Heart left ventricle (tissue), 13 donors: ENCODE data around the gene ZNF613.

Experiments used
- POLR2A ChIP-seq, 2 donors: fragments of 450-650 bp; IDR thresholded peaks; one replicate each; pipeline ENCODE4 v1.6.1; 2017; ENCODE audit warnings: antibody characterized with exemption in 2 of 2, mild to moderate bottlenecking in 2 of 2, moderate library complexity in 2 of 2
- TF ChIP-seq, protein P1 (sequence below), 12 donors: fragments of 200-600 bp; sonication (generic) in 4 of 12; IDR thresholded peaks; one replicate each; pipeline versions ENCODE4 v1.5.0 to v1.8.0; 2018 to 2022; ENCODE audit warnings: antibody characterized with exemption in 12 of 12, mild to moderate bottlenecking in 5 of 12
- donor health status: ischemic (EF 13 %, LVEDD 7.1; RV severe dilation, severe dysfunction).
- donor health status: DM: no; HTN: yes; CAD: no.
- donor health status: DM: no; HTN: no; CAD: no.
- donor health status: ischemic (EF 25% LVEDD 6.9; RV normal size, moderate dysfunction).
- donor health status: ischemic (EF 25% LVEDD 5.7; RV mildly dilated, moderate dysfunction).
- donor health status: ischemic (EF 35%, LVEDD 5.7; RV mildly dilated, moderate dysfunction).
- donor health status: nonischemic (EF 11% LVEDD 7.7; RV severe dilation, severe dysfunction).
- donor health status: DM: yes; HTN: yes; CAD: no.
- donor health status: PGD.
- donor health status: ischemic (EF 29% LVEDD 5.4; RV normal size, mild dysfunction).
- donor health status: nonischemic (EF 23%, LVEDD 6.1; RV moderate dilation, normal function).

DNA sequence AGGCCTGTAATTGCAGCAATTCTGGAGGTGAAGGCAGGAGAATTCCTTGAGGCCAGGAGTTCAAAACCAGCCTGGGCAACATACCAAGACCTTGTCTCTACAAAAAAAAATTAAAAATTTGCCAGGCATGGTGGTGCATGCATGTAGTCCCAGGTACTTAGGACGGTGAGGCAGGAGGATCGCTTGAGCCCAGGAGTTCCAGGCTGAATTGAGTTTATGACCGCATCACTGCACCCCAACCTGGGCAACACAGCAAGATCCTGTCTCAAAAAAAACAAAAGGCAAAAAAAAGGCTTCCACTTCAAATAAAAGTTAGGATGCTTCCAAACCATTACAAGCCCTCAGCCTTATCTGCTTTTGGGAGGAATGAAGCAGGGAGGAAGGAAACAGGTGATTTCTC, 44.8 kb upstream of the ZNF613 start:
- TF ChIP-seq, protein P1, sequence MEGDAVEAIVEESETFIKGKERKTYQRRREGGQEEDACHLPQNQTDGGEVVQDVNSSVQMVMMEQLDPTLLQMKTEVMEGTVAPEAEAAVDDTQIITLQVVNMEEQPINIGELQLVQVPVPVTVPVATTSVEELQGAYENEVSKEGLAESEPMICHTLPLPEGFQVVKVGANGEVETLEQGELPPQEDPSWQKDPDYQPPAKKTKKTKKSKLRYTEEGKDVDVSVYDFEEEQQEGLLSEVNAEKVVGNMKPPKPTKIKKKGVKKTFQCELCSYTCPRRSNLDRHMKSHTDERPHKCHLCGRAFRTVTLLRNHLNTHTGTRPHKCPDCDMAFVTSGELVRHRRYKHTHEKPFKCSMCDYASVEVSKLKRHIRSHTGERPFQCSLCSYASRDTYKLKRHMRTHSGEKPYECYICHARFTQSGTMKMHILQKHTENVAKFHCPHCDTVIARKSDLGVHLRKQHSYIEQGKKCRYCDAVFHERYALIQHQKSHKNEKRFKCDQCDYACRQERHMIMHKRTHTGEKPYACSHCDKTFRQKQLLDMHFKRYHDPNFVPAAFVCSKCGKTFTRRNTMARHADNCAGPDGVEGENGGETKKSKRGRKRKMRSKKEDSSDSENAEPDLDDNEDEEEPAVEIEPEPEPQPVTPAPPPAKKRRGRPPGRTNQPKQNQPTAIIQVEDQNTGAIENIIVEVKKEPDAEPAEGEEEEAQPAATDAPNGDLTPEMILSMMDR (IDR thresholded peaks at IDR 0.05) = no peak
- no peak for TF ChIP-seq POLR2A (IDR thresholded peaks at IDR 0.05)
